Skeletal muscle satellite cell (primary cell): Measurements from ENCODE around the gene DOCK3. TPM values are rescaled to one million over a fixed set of nuclear protein-coding genes. Genes with fewer than 3 reads are reported as not detected.

Experiments used
- small RNA-seq: library from RNA; depleted of rRNA; stranded (forward); fragments of <200 nt; gene quantifications from one replicate; pipeline ENCODE3, GENCODE V24; 2012

DOCK3 gene

Small RNA genes lying within 50 kb of the gene (small RNA-seq; reads per million reads assigned to genes)
- gene MIR4787, result not detected
- not detected for gene PPIAP69
